K562 (cell line): Measurements from ENCODE around the gene KCNK3. TPM values are rescaled to one million over a fixed set of nuclear protein-coding genes. Genes with fewer than 3 reads are reported as not detected.
A peak's percentile ranks its signal among the peaks of the same experiment; 100 is the strongest.

ENCODE experiments used
- ARHGAP35 ChIP-seq: fragments of 450-650 bp; IDR thresholded peaks from 2 replicates; pipeline ENCODE4 v1.6.1; 2018; ENCODE audit not compliant: partially characterized antibody
- ARID1B ChIP-seq: fragments of 450-650 bp; IDR thresholded peaks from 2 replicates; pipeline ENCODE4 v1.6.1; 2016; ENCODE audit warnings: antibody characterized with exemption, mild to moderate bottlenecking, inconsistent platforms
- BACH1 ChIP-seq: fragments of 200-800 bp; sonication (Bioruptor generic); IDR thresholded peaks from 2 replicates; pipeline ENCODE4 v1.6.1; 2016; ENCODE audit warnings: missing genetic modification characterization, missing compliant biosample characterization
- C11orf30 ChIP-seq: fragments of 450-650 bp; IDR thresholded peaks from 2 replicates; pipeline ENCODE4 v1.6.1; 2016; ENCODE audit warnings: low read depth, mild to moderate bottlenecking
- CBFA2T3 ChIP-seq: fragments of 450-650 bp; IDR thresholded peaks from 2 replicates; pipeline ENCODE4 v1.6.1; 2017
- CTBP1 ChIP-seq: fragments of 450-650 bp; IDR thresholded peaks from 2 replicates; pipeline ENCODE4 v1.6.1; 2016; ENCODE audit warnings: borderline replicate concordance
- CXXC5 ChIP-seq: fragments of 250-450 bp; sonication (Bioruptor Pico); IDR thresholded peaks from 2 replicates; pipeline ENCODE4 v1.8.0; 2022; ENCODE audit warnings: inconsistent platforms, mild to moderate bottlenecking, moderate library complexity
- DACH1 ChIP-seq: fragments of 450-650 bp; IDR thresholded peaks from 2 replicates; pipeline ENCODE4 v1.6.1; 2018; ENCODE audit not compliant: partially characterized antibody
- ESRRA ChIP-seq: fragments of 450-650 bp; IDR thresholded peaks from 2 replicates; pipeline ENCODE4 v1.6.1; 2014; ENCODE audit warnings: low read depth, mild to moderate bottlenecking, moderate library complexity, borderline replicate concordance
- GTF2E2 ChIP-seq: fragments of 200-800 bp; sonication (Bioruptor generic); IDR thresholded peaks from 2 replicates; pipeline ENCODE4 v1.6.1; 2016; ENCODE audit warnings: missing genetic modification characterization, missing compliant biosample characterization
- HDAC1 ChIP-seq, 2 experiments: fragments of 450-650 bp; IDR thresholded peaks; 2 replicates each; pipeline ENCODE4 v1.6.1; 2016 to 2017; ENCODE audit warnings: inconsistent platforms in 1 of 2, mild to moderate bottlenecking in 1 of 2, moderate library complexity in 1 of 2
- IFI16 ChIP-seq: fragments of 250-450 bp; sonication (Bioruptor Pico); IDR thresholded peaks from 2 replicates; pipeline ENCODE4 v2.1.2; 2022; ENCODE audit warnings: mild to moderate bottlenecking, inconsistent platforms
- MAFG ChIP-seq: fragments of 450-650 bp; conservative IDR thresholded peaks from 2 replicates; pipeline ENCODE4 v1.6.1; 2016; ENCODE audit warnings: missing genetic modification characterization, missing compliant biosample characterization
- MAZ ChIP-seq, 2 experiments: fragments of 450-650 bp in 1 of 2; sonication (generic) in 1 of 2; formaldehyde crosslinking; IDR thresholded peaks in 1 of 2; conservative IDR thresholded peaks in 1 of 2; 2 replicates each; pipeline versions ENCODE4 v1.4.0 to v1.5.0; 2020; ENCODE audit warnings: mild to moderate bottlenecking in 1 of 2, missing genetic modification reagents in 1 of 2
- MBD2 ChIP-seq: sonication (generic); IDR thresholded peaks from 2 replicates; pipeline ENCODE4 v1.6.1; 2016; ENCODE audit warnings: low read depth, borderline replicate concordance
- NFRKB ChIP-seq: fragments of 450-650 bp; IDR thresholded peaks from 2 replicates; pipeline ENCODE4 v1.6.1; 2016; ENCODE audit warnings: low read depth
- NR2C1 ChIP-seq, 2 experiments: fragments of 450-650 bp; IDR thresholded peaks; 2 replicates each; pipeline ENCODE4 v1.6.1; 2017; ENCODE audit warnings: mild to moderate bottlenecking in 2 of 2, antibody characterized with exemption in 1 of 2, inconsistent platforms in 1 of 2, missing compliant biosample characterization in 1 of 2, missing genetic modification characterization in 1 of 2
- PHF8 ChIP-seq: fragments of 200-600 bp; sonication (generic); IDR thresholded peaks from 2 replicates; pipeline ENCODE4 v1.6.1; 2012; ENCODE audit warnings: mixed run types, mild to moderate bottlenecking, inconsistent platforms, low read length, moderate library complexity, borderline replicate concordance
- RAD51 ChIP-seq: fragments of 450-650 bp; IDR thresholded peaks from 2 replicates; pipeline ENCODE4 v1.7.1; 2016; ENCODE audit warnings: low read depth, mild to moderate bottlenecking, borderline replicate concordance
- RBBP5 ChIP-seq: fragments of 200-600 bp; sonication (generic); IDR thresholded peaks from 2 replicates; pipeline ENCODE4 v1.6.1; 2012; ENCODE audit warnings: borderline replicate concordance, mild to moderate bottlenecking, low read length, control low read depth, inconsistent platforms; ENCODE audit not compliant: insufficient read depth, poor library complexity, severe bottlenecking
- USF2 ChIP-seq: sonication (generic); formaldehyde crosslinking; IDR thresholded peaks from 2 replicates; pipeline ENCODE4 v1.5.0; 2020; ENCODE audit warnings: missing genetic modification reagents
- ZBTB9 ChIP-seq: fragments of 450-650 bp; formaldehyde crosslinking; IDR thresholded peaks from 2 replicates; pipeline ENCODE4 v1.4.0; 2020; ENCODE audit warnings: mild to moderate bottlenecking, moderate library complexity
- ZNF41 ChIP-seq: fragments of 250-450 bp; sonication (Bioruptor Pico); conservative IDR thresholded peaks from 2 replicates; pipeline ENCODE4 v1.4.0; 2020; ENCODE audit warnings: mild to moderate bottlenecking
- ZNF449 ChIP-seq: fragments of 250-450 bp; sonication (Bioruptor Pico); IDR thresholded peaks from 2 replicates; pipeline ENCODE4 v1.8.0; 2022; ENCODE audit warnings: moderate library complexity, mild to moderate bottlenecking, inconsistent platforms
- polyA plus RNA-seq, 8 experiments: library from polyadenylated mRNA; depleted of rRNA in 4 of 8; stranded (reverse) in 5 of 8; unstranded in 3 of 8; fragments of >200 nt; fragmentation: Nextera tagmentation in 2 of 8; fragmentation: Illumina TruSeq in 1 of 8; extraction: Ambion mirVana in 2 of 8; extraction: Trizol in 1 of 8; gene quantifications; 2 replicates each; pipeline versions ENCODE4 v1.2.1 to v1.2.3, GENCODE V29; 2011 to 2014; ENCODE audit warnings: inconsistent platforms in 1 of 8, missing spikeins in 1 of 8
- total RNA-seq, 7 experiments: library from RNA; depleted of rRNA in 6 of 7; stranded (reverse); fragments of >200 nt in 6 of 7; fragmentation: Illumina TruSeq in 2 of 7; extraction: Trizol in 2 of 7; gene quantifications; 2 replicates each; pipeline versions ENCODE4 v1.2.1 to v1.2.3, GENCODE V29; 2011 to 2021; ENCODE audit warnings: low replicate concordance in 1 of 7

KCNK3 gene
- total and polyA plus RNA-seq, 9 of the 15 experiments (the other 6 are each of a cell fraction or from before 2014, with no cell fraction given): 0.01 to 0.20 (median 0.07) TPM; not detected in 5

- TF ChIP-seq ARHGAP35 (no peak), BACH1 (tag) (peak; percentile 92), DACH1 (no peak), ESRRA (peak; percentile 62), ZNF449 (no peak), NFRKB (peak; percentile 64; the same call in 1 of the 2 replicates), ARID1B (peak; percentile 77), C11orf30 (peak; percentile 94), PHF8 (peak; percentile 37; the same call in 1 of the 2 replicates), ZNF41 (CRISPR knock-in tag) (no peak), MBD2 (peak; percentile 66; the same call in 1 of the 2 replicates), CXXC5 (CRISPR knock-in tag) (peak; percentile 43; the same call in 1 of the 2 replicates), MAFG (tag) (peak; percentile 89), HDAC1 (IDR thresholded peaks at IDR 0.05) (peak in 1 of 2 experiments; percentile 16; a peak in 1 of 4 replicates), RAD51 (0 out of 2 replicates have a peak, but pooled peaks have one; percentile 49), IFI16 (CRISPR knock-in tag) (no peak), ZBTB9 (CRISPR knock-in tag) (0 out of 2 replicates have a peak, but pooled peaks have one; percentile 55), NR2C1 (IDR thresholded peaks at IDR 0.05) (peak; percentile 53; the same call in 1 of the 2 replicates), NR2C1 (tag; IDR thresholded peaks at IDR 0.05) (peak; percentile 60), CTBP1 (peak; percentile 60; the same call in 1 of the 2 replicates), USF2 (CRISPR knock-in tag) (peak; percentile 27; the same call in 1 of the 2 replicates), GTF2E2 (tag) (peak; percentile 16; the same call in 1 of the 2 replicates), MAZ (CRISPR knock-in tag; conservative IDR thresholded peaks at IDR 0.05 in 1 of 2, IDR thresholded peaks at IDR 0.05 in 1 of 2) (peak in 1 of 2 experiments; percentile 22; a peak in 1 of 4 replicates), CBFA2T3 (peak; percentile 70), RBBP5 (peak; percentile 67)
Observed at GRCh38 chr2:26723991-26724750, 31.6 kb downstream of the KCNK3 start (continued).
